Astrocyte (in vitro differentiated cells and primary cell): ENCODE results near the gene DNAH3.
"Not testable (repeated sequence)": the region's sequence is repeated elsewhere in the genome, so short reads cannot be mapped to it uniquely, and the experiment has no call there.

Experiments used
- CTCF ChIP-seq: IDR thresholded peaks from 2 replicates; pipeline ENCODE4 v1.5.1; 2011; ENCODE audit warnings: low read depth, mild to moderate bottlenecking, inconsistent platforms, low read length, moderate library complexity; ENCODE audit not compliant: insufficient read depth
- EZH2 ChIP-seq: IDR thresholded peaks from 2 replicates; pipeline ENCODE4 v1.6.1; 2012; ENCODE audit warnings: mild to moderate bottlenecking, low read length, inconsistent platforms; ENCODE audit not compliant: insufficient read depth

DNA sequence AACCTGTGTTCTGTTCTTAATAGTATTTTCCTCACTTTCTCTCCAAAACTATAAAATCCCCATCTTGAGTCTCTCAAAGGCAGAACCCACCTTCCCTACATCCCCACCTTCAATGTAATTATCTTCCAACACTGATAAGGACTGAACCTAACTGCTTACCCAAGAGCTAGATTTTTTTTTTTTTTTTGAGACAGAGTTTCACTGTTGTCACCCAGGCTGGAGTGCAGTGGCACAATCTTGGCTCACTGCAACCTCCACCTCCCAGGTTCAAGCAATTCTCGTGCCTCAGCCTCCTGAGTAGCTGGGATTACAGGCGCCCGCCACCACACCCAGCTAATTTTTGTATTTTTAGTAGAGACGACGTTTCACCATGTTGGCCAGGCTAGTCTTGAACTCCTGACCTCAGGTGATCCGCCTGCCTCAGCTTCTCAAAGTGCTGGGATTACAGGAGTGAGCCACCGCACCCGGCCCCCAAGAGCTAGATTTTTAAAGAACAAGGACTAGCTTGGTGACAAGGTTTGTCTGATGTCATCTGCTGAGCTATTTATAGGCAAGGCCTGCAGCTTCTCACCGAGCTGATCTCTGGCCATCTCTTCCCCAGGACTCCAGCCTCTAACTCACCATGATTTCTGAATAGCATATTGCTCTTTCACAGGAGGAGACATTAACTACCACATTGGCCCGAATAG, 220.8 kb downstream of the DNAH3 start:
- not testable (repeated sequence) for TF ChIP-seq CTCF, EZH2
